Suprapubic skin (tissue), 4 donors: ENCODE results near the gene ARHGAP42. TPM values are rescaled to one million over a fixed set of nuclear protein-coding genes. Genes with fewer than 3 reads are reported as not detected.
"Not testable (repeated sequence)": the region's sequence is repeated elsewhere in the genome, so short reads cannot be mapped to it uniquely, and the experiment has no call there.

ENCODE experiments used
- DNase-seq, 2 donors: peaks; one replicate each; pipeline ENCODE4 v3.0.0-alpha.2; 2019; ENCODE audit warnings: low spot score in 2 of 2
- H3K27ac ChIP-seq: fragments of 200-600 bp; sonication (generic); one replicate; pipeline ENCODE4 v1.5.1; 2019
- H3K27me3 ChIP-seq: fragments of 200-600 bp; sonication (generic); one replicate; pipeline ENCODE4 v1.5.1; 2019
- H3K36me3 ChIP-seq: fragments of 200-600 bp; sonication (generic); one replicate; pipeline ENCODE4 v1.5.1; 2019
- H3K4me1 ChIP-seq: fragments of 200-600 bp; sonication (generic); one replicate; pipeline ENCODE4 v1.5.1; 2019
- H3K4me3 ChIP-seq: fragments of 200-600 bp; sonication (generic); one replicate; pipeline ENCODE4 v1.5.1; 2019; ENCODE audit warnings: mild to moderate bottlenecking
- H3K9me3 ChIP-seq: fragments of 200-600 bp; sonication (generic); one replicate; pipeline ENCODE4 v1.5.1; 2019
- CTCF ChIP-seq, 2 donors: fragments of 200-600 bp in 1 of 2; fragments of 450-650 bp in 1 of 2; sonication (generic) in 1 of 2; IDR thresholded peaks; one replicate each; pipeline ENCODE4 v1.5.1; 2016 to 2019; ENCODE audit warnings: antibody characterized with exemption in 2 of 2, mild to moderate bottlenecking in 1 of 2, moderate library complexity in 1 of 2
- EP300 ChIP-seq: sonication (generic); formaldehyde crosslinking; IDR thresholded peaks from one replicate; pipeline ENCODE4 v1.6.1; 2017; ENCODE audit warnings: antibody characterized with exemption
- POLR2A ChIP-seq, 2 donors: fragments of 450-650 bp; IDR thresholded peaks; one replicate each; pipeline ENCODE4 v1.6.1; 2017; ENCODE audit warnings: antibody characterized with exemption in 2 of 2, mild to moderate bottlenecking in 2 of 2, moderate library complexity in 2 of 2
- POLR2AphosphoS5 ChIP-seq, 3 donors: sonication (generic); formaldehyde crosslinking; IDR thresholded peaks; one replicate each; pipeline ENCODE4 v1.6.1; 2017; ENCODE audit warnings: antibody characterized with exemption in 3 of 3
- WGBS: methylation state at CpG from one replicate; pipeline ENCODE4 v1.1.5; 2018; 5-methylcytosine and 5-hydroxymethylcytosine counted together
- total RNA-seq, 4 donors: library from RNA; depleted of rRNA; stranded (reverse); fragments of >200 nt; gene quantifications; one replicate each; pipeline ENCODE4 v1.1.0, GENCODE V29; 2016

Gene ARHGAP42
- total RNA-seq, 4 donors from 2014 or later = 12.4 to 18.4 (median 14.4) TPM

GRCh38 chr11:100888836-100889235, 201.7 kb downstream of the ARHGAP42 start:
- WGBS = 96% methylated on average over 3 of the region's 3 CpGs
- H3K36me3 ChIP-seq = no peaks in the 10 kb centered on the region
- TF ChIP-seq POLR2A (IDR thresholded peaks at IDR 0.05) (no peak), CTCF (IDR thresholded peaks at IDR 0.05) (no peak), POLR2AphosphoS5 (IDR thresholded peaks at IDR 0.05) (no peak)

GRCh38 chr11:100889758-100890157, 202.7 kb downstream of the ARHGAP42 start:
- no peaks in the 10 kb centered on the region for H3K27me3 ChIP-seq
- no peak overlapping the region for H3K27ac ChIP-seq
- H3K4me1 ChIP-seq = no peaks in the 10 kb centered on the region
- no peaks in the 10 kb centered on the region for H3K9me3 ChIP-seq
- no peaks in the 10 kb centered on the region for H3K36me3 ChIP-seq
- TF ChIP-seq CTCF (IDR thresholded peaks at IDR 0.05) (no peak), POLR2AphosphoS5 (IDR thresholded peaks at IDR 0.05) (no peak), POLR2A (IDR thresholded peaks at IDR 0.05) (no peak), EP300 (no peak)
- no peak overlapping the region for H3K4me3 ChIP-seq
- 80% methylated on average over 2 of the region's 2 CpGs for WGBS
- DNase-seq = no peak

More at GRCh38 chr11:100888836-100889235, 201.7 kb downstream of the ARHGAP42 start:
- Histone ChIP-seq H3K27me3 (no peaks in the 10 kb centered on the region), H3K9me3 (no peaks in the 10 kb centered on the region), H3K27ac (no peak overlapping the region), H3K4me1 (no peaks in the 10 kb centered on the region), H3K4me3 (no peak overlapping the region)
- no peak for DNase-seq

DNA sequence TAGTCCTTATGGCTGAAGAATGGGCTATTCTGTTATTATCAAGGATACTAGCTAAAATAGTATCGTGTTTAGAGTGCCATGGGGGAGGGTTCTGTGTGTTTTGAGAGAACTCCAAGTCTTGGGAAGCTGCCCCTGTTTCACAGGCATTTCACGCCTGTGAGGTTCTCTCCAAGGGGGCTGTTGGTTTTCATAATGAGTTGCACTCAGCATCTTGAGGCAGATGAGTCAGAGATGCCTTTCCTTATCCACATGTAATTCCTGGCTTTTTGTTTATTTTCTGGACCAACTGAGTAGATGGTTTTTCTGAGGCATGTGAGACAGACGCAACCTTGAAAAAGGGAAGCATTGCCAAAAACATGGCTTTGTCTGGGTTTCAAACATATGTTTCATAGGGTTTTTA, 203.7 kb downstream of the ARHGAP42 start:
- H3K27ac ChIP-seq = no peak overlapping the region
- WGBS = 59% methylated on average over 3 of the region's 3 CpGs
- no peak for DNase-seq
- H3K9me3 ChIP-seq = no peaks in the 10 kb centered on the region
- peaks cover 3% of the 10 kb centered on the region for H3K4me1 ChIP-seq
- no peaks in the 10 kb centered on the region for H3K27me3 ChIP-seq
- H3K4me3 ChIP-seq = no peak overlapping the region
- no peaks in the 10 kb centered on the region for H3K36me3 ChIP-seq
- no peak for TF ChIP-seq EP300
- TF ChIP-seq POLR2AphosphoS5 (IDR thresholded peaks at IDR 0.05) = no peak
- no peak for TF ChIP-seq POLR2A (IDR thresholded peaks at IDR 0.05)
- TF ChIP-seq CTCF (IDR thresholded peaks at IDR 0.05) = no peak

- Histone ChIP-seq H3K27ac (no peak overlapping the region), H3K27me3 (no peaks in the 10 kb centered on the region), H3K4me1 (peaks cover 3% of the 10 kb centered on the region), H3K36me3 (no peaks in the 10 kb centered on the region), H3K9me3 (no peaks in the 10 kb centered on the region), H3K4me3 (no peak overlapping the region)
- WGBS = 80% methylated on average over 1 of the region's 1 CpG
- no peak for DNase-seq
- TF ChIP-seq EP300 (no peak), CTCF (IDR thresholded peaks at IDR 0.05) (no peak), POLR2A (IDR thresholded peaks at IDR 0.05) (no peak), POLR2AphosphoS5 (IDR thresholded peaks at IDR 0.05) (no peak)
Observed at GRCh38 chr11:100892886-100893285, 205.8 kb downstream of the ARHGAP42 start.

DNA sequence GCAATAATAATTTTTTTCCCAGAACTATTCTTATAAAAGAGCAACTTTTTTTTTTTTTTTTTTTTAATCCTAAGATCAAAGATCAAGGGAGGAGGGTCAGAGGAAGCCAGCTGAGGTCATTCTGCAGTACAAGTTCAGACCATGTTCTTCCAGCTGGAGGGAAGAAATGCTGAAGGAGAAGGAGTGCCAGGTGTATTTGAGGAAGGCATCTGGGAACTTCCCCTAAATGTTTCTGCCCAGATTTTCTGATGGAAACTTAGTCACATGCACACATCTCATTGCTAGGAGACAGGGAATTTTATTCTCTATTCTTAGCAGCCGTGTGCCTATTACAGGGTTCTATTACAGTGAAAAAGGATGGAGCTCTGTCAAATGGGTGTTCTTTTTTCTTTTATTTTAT, 208.4 kb downstream of the ARHGAP42 start:
- Histone ChIP-seq H3K4me3 (no peak overlapping the region), H3K9me3 (no peaks in the 10 kb centered on the region), H3K4me1 (peaks cover 3% of the 10 kb centered on the region), H3K27me3 (no peaks in the 10 kb centered on the region), H3K36me3 (no peaks in the 10 kb centered on the region), H3K27ac (no peak overlapping the region)
- DNase-seq = no peak
- WGBS = 50% methylated on average over 1 of the region's 1 CpG
- TF ChIP-seq POLR2A (IDR thresholded peaks at IDR 0.05) = no peak
- TF ChIP-seq POLR2AphosphoS5 (IDR thresholded peaks at IDR 0.05) = no peak
- TF ChIP-seq CTCF (IDR thresholded peaks at IDR 0.05) = no peak
- TF ChIP-seq EP300 = no peak

DNA sequence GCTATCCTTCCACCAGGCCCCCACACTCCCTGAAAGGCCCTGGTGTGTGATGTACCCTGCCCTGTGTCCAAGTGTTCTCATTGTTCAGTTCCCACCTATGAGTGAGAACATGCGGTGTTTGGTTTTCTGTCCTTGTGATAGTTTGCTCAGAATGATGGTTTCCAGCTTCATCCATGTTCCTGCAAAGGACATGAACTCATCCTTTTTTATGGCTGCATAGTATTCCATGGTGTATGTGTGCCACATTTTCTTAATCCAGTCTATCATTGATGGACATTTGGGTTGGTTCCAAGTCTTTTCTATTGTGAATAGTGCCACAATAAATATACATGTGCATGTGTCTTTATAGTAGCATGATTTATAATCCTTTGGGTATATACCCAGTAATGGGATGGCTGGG, 208.9 kb downstream of the ARHGAP42 start:
- 100% methylated on average over 1 of the region's 1 CpG for WGBS
- DNase-seq, H3K4me1 ChIP-seq, H3K36me3 ChIP-seq, H3K9me3 ChIP-seq, H3K27me3 ChIP-seq, H3K4me3 ChIP-seq, H3K27ac ChIP-seq: not testable (repeated sequence)

DNA sequence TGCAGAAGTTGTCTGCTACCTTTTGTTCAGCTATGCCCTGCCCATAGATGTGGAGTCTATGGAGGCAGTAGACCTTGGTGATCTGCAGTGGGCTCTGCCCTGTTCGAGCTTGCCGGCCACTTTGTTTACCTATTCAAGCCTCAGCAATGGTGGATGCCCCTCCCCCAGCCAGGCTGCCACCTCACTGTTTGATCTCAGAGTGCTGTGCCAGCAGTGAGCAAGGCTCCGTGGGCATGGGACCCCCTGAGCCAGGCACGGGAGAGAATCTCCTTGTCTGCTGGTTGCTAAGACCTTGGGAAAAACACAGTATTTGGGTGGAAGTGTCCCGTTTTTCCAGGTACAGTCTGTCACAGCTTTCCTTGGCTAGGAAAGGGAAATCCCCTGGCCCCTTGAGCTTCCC, 214.4 kb downstream of the ARHGAP42 start:
- H3K4me1 ChIP-seq, H3K36me3 ChIP-seq, H3K27me3 ChIP-seq, DNase-seq, H3K4me3 ChIP-seq, H3K27ac ChIP-seq, H3K9me3 ChIP-seq: not testable (repeated sequence)
- 73% methylated on average over 4 of the region's 5 CpGs for WGBS
